ENCODE results near the gene KRTAP13-4. TPM values are rescaled to one million over a fixed set of nuclear protein-coding genes. Genes with fewer than 3 reads are reported as not detected.

Gene KRTAP13-4
- total and polyA plus RNA-seq, 3 experiments from 2014 or later = not detected

DNA sequence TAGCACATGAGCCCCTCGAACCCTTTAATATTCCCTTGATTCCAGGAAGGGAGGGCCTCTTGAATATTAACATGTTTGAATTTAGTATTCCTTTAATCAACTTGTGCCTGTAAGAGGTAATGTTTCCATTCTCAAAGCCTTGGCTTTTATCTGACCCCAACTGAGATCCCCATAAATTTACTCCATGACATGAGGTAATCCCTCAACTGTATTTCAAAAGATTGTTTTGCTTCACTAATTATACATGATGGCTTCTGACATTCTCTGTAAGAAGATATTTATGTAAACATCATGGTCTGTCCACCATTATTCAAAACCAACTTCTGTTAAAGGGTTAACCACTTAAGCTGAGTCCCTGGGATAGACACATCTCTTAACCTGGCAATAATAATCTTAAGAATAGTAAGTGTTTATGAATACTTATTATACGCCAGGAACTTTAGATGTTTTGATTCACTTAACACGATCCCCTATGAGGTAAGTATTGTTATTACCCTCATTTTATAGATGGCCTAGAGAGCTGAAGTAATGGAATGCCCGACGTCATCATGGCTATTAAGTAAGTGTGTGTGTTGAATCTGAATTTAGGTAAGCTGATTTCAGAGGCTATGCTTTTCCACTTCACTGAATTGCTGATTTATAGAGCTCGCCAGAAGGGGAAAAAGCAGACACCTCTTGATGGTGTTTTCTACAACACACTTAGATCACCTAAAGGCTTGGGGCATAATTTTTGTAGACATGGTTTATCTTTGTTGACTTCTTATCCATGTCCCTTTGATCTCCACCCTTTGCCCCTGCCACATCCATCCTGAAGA is 39.1 kb downstream of the KRTAP13-4 start:
- Histone ChIP-seq H3K4me3 (ENCODE audit: low read length) (no peak overlapping the region), H3K27ac (ENCODE audit: low read depth, low read length) (no peak overlapping the region), H3K9me3 (ENCODE audit: low read length) (no peaks in the 10 kb centered on the region), H3K36me3 (ENCODE audit: insufficient read depth, low read length) (no peaks in the 10 kb centered on the region), H3K4me1 (ENCODE audit: insufficient read depth, low read length) (no peaks in the 10 kb centered on the region), H3K27me3 (ENCODE audit: insufficient read depth, low read length, poor library complexity, severe bottlenecking) (no peaks in the 10 kb centered on the region)
- Mint-ChIP-seq H3K27me3 (no peaks in the 10 kb centered on the region), H3K27ac (no peak overlapping the region), H3K4me1 (no peaks in the 10 kb centered on the region), H3K4me3 (no peak overlapping the region), H3K9me3 (peaks cover 0 to 5% (median 3%) of the 10 kb centered on the region in 5 donors), H3K36me3 (no peaks in the 10 kb centered on the region)
- DNase-seq = no peak
- ChIA-PET CTCF (no interaction called here), POLR2A (no interaction called here)

DNA sequence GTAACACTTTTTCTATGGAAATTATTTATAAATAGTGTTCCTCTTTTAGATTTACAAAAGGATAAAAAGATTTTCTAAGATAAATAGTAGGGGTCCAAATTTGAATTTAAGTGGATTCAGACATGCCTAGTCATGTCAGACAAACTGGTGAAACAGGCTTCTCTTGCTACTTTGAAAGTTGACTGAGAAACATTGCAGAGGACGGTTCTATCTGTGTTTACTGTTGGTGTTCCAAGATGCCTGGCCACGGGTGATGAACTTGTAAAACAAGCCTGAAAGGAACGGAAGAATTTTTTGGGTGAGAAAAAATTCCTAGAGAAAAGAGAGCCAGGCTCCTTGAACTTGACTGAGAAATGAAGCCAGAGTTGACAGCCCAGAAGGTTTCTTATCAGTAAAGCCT is 48.0 kb downstream of the KRTAP13-4 start:
- H3K27ac ChIP-seq (ENCODE audit: low read depth, low read length) = no peak overlapping the region
- CTCF ChIA-PET = no interaction called here
- Mint-ChIP-seq H3K4me1 (no peaks in the 10 kb centered on the region), H3K36me3 (no peaks in the 10 kb centered on the region), H3K4me3 (no peak overlapping the region), H3K9me3 (peaks cover 0 to 3% (median 0%) of the 10 kb centered on the region in 5 donors), H3K27ac (peak overlapping the region in 1 of 8 donors; percentile 38), H3K27me3 (no peaks in the 10 kb centered on the region)
- H3K4me1 ChIP-seq (ENCODE audit: insufficient read depth, low read length) = no peaks in the 10 kb centered on the region
- POLR2A ChIA-PET = no interaction called here
- no peaks in the 10 kb centered on the region for H3K27me3 ChIP-seq (ENCODE audit: insufficient read depth, low read length, poor library complexity, severe bottlenecking)
- H3K4me3 ChIP-seq (ENCODE audit: low read length) = no peak overlapping the region
- H3K9me3 ChIP-seq (ENCODE audit: low read length) = no peaks in the 10 kb centered on the region
- H3K36me3 ChIP-seq (ENCODE audit: insufficient read depth, low read length) = no peaks in the 10 kb centered on the region
- no peak for DNase-seq

DNA sequence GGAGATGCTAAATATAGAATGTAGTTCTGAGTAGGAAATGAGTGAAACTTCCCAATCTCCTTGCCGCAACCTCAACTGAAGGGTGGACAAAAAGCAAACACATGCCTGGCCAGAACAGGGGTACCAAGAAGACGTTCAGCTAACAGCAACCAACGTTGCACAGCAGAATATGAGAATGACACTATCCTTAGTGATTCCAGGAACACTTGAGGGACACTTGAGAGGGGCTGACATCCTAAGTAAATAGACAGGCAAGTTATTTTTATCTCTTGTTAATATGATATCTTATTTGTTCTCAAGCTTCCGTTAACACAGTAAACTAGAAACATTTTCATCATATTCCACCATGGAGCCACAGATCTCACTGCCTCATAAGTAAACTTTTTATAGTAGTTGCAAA is 49.2 kb downstream of the KRTAP13-4 start:
- POLR2A ChIA-PET = no interaction called here
- no peaks in the 10 kb centered on the region for H3K36me3 Mint-ChIP-seq
- CTCF ChIA-PET = no interaction called here

DNA sequence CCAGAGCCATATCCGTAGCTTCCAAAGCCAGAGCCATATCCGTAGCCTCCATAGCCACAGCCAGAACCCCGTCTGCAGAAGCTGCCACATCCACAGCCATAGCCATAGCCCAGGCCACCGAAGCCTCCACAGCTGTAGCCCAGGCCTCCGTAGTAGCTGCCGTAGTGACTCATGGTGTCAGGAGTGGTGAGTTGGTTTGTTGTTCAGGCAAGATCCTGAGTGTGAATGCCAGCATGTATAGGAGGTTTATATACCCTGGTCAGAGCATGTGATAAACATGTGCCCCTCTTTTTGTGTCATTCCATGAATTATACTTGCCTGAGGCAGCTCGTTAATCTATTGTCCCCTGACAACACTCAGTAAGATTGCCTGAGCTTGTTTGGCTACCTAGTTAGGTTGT is 50.1 kb downstream of the KRTAP13-4 start, which contains the start of gene KRTAP19-1:
Gene KRTAP19-1 (minus strand): TSS at position 223 of the 400 bp plus-strand sequence. CDS start 50 bp downstream, at position 173.
- DNase-seq = no peak
- no peaks in the 10 kb centered on the region for H3K4me1 ChIP-seq (ENCODE audit: insufficient read depth, low read length)
- Mint-ChIP-seq H3K4me1 (no peaks in the 10 kb centered on the region), H3K27me3 (no peaks in the 10 kb centered on the region), H3K27ac (no peak within 1 kb of the TSS), H3K4me3 (no peak within 1 kb of the TSS), H3K9me3 (peaks cover 0 to 3% (median 0%) of the 10 kb centered on the region in 5 donors), H3K36me3 (no peaks in the 10 kb centered on the region)
- no peaks in the 10 kb centered on the region for H3K36me3 ChIP-seq (ENCODE audit: insufficient read depth, low read length)
- H3K27ac ChIP-seq (ENCODE audit: low read depth, low read length) = no peak within 1 kb of the TSS
- no peaks in the 10 kb centered on the region for H3K9me3 ChIP-seq (ENCODE audit: low read length)
- H3K4me3 ChIP-seq (ENCODE audit: low read length) = no peak within 1 kb of the TSS
- POLR2A ChIA-PET = no interaction called here
- H3K27me3 ChIP-seq (ENCODE audit: insufficient read depth, low read length, poor library complexity, severe bottlenecking) = no peaks in the 10 kb centered on the region
- CTCF ChIA-PET = no interaction called here

More for the DNA sequence above, 49.2 kb downstream of the KRTAP13-4 start:
- H3K9me3 Mint-ChIP-seq = peaks cover 0 to 3% (median 0%) of the 10 kb centered on the region in 5 donors
- no peak overlapping the region for H3K27ac Mint-ChIP-seq
- DNase-seq = no peak
- Histone ChIP-seq H3K9me3 (ENCODE audit: low read length) (no peaks in the 10 kb centered on the region), H3K36me3 (ENCODE audit: insufficient read depth, low read length) (no peaks in the 10 kb centered on the region), H3K27ac (ENCODE audit: low read depth, low read length) (no peak overlapping the region), H3K4me1 (ENCODE audit: insufficient read depth, low read length) (no peaks in the 10 kb centered on the region), H3K27me3 (ENCODE audit: insufficient read depth, low read length, poor library complexity, severe bottlenecking) (no peaks in the 10 kb centered on the region), H3K4me3 (ENCODE audit: low read length) (no peak overlapping the region)
- no peaks in the 10 kb centered on the region for H3K27me3 Mint-ChIP-seq
- H3K4me3 Mint-ChIP-seq = no peak overlapping the region
- no peaks in the 10 kb centered on the region for H3K4me1 Mint-ChIP-seq

Other genes starting within 250 kb of the KRTAP13-4 start
- gene CLDN8, start 214.1 kb upstream of the KRTAP13-4 start, total RNA-seq = not detected
- gene CLDN8, start 214.1 kb upstream of the KRTAP13-4 start, polyA plus RNA-seq = not detected
- gene KRTAP24-1, start 147.3 kb upstream of the KRTAP13-4 start, total RNA-seq = not detected
- not detected for gene KRTAP24-1, start 147.3 kb upstream of the KRTAP13-4 start, polyA plus RNA-seq
- not detected for gene KRTAP25-1, start 140.7 kb upstream of the KRTAP13-4 start, total RNA-seq
- gene KRTAP25-1, start 140.7 kb upstream of the KRTAP13-4 start, polyA plus RNA-seq = not detected
- not detected for gene KRTAP26-1, start 109.9 kb upstream of the KRTAP13-4 start, total RNA-seq
- not detected for gene KRTAP26-1, start 109.9 kb upstream of the KRTAP13-4 start, polyA plus RNA-seq
- not detected for gene KRTAP27-1, start 92.5 kb upstream of the KRTAP13-4 start, total RNA-seq
- gene KRTAP27-1, start 92.5 kb upstream of the KRTAP13-4 start, polyA plus RNA-seq = not detected
- gene KRTAP23-1, start 81.6 kb upstream of the KRTAP13-4 start, total RNA-seq = not detected
- not detected for gene KRTAP23-1, start 81.6 kb upstream of the KRTAP13-4 start, polyA plus RNA-seq
- gene KRTAP13-2, start 57.9 kb upstream of the KRTAP13-4 start, total RNA-seq = not detected
- gene KRTAP13-2, start 57.9 kb upstream of the KRTAP13-4 start, polyA plus RNA-seq = not detected
- not detected for gene KRTAP13-1, start 34.2 kb upstream of the KRTAP13-4 start, total RNA-seq
- not detected for gene KRTAP13-1, start 34.2 kb upstream of the KRTAP13-4 start, polyA plus RNA-seq
- gene KRTAP13-3, start 4.3 kb upstream of the KRTAP13-4 start, total RNA-seq = not detected
- not detected for gene KRTAP13-3, start 4.3 kb upstream of the KRTAP13-4 start, polyA plus RNA-seq
- not detected for gene KRTAP15-1, start 10.1 kb downstream of the KRTAP13-4 start, total RNA-seq
- gene KRTAP15-1, start 10.1 kb downstream of the KRTAP13-4 start, polyA plus RNA-seq = not detected
- gene KRTAP19-1, start 50.1 kb downstream of the KRTAP13-4 start, total RNA-seq = not detected
- gene KRTAP19-1, start 50.1 kb downstream of the KRTAP13-4 start, polyA plus RNA-seq = not detected
- gene KRTAP19-2, start 57.2 kb downstream of the KRTAP13-4 start, total RNA-seq = not detected
- not detected for gene KRTAP19-2, start 57.2 kb downstream of the KRTAP13-4 start, polyA plus RNA-seq
- not detected for gene KRTAP19-3, start 61.8 kb downstream of the KRTAP13-4 start, total RNA-seq
- gene KRTAP19-3, start 61.8 kb downstream of the KRTAP13-4 start, polyA plus RNA-seq = not detected
- gene KRTAP19-4, start 66.9 kb downstream of the KRTAP13-4 start, total RNA-seq = not detected
- not detected for gene KRTAP19-4, start 66.9 kb downstream of the KRTAP13-4 start, polyA plus RNA-seq
- not detected for gene KRTAP19-5, start 71.9 kb downstream of the KRTAP13-4 start, total RNA-seq
- gene KRTAP19-5, start 71.9 kb downstream of the KRTAP13-4 start, polyA plus RNA-seq = not detected
- not detected for gene KRTAP19-6, start 111.6 kb downstream of the KRTAP13-4 start, total RNA-seq
- gene KRTAP19-6, start 111.6 kb downstream of the KRTAP13-4 start, polyA plus RNA-seq = not detected
- gene KRTAP19-7, start 131.1 kb downstream of the KRTAP13-4 start, total RNA-seq = not detected
- gene KRTAP19-7, start 131.1 kb downstream of the KRTAP13-4 start, polyA plus RNA-seq = not detected
- not detected for gene KRTAP22-2, start 160.2 kb downstream of the KRTAP13-4 start, total RNA-seq
- gene KRTAP22-2, start 160.2 kb downstream of the KRTAP13-4 start, polyA plus RNA-seq = not detected
- gene KRTAP6-3, start 162.2 kb downstream of the KRTAP13-4 start, total RNA-seq = not detected
- gene KRTAP6-3, start 162.2 kb downstream of the KRTAP13-4 start, polyA plus RNA-seq = not detected
- not detected for gene KRTAP6-2, start 168.7 kb downstream of the KRTAP13-4 start, total RNA-seq
- gene KRTAP6-2, start 168.7 kb downstream of the KRTAP13-4 start, polyA plus RNA-seq = not detected
- not detected for gene KRTAP22-1, start 170.9 kb downstream of the KRTAP13-4 start, total RNA-seq
- not detected for gene KRTAP22-1, start 170.9 kb downstream of the KRTAP13-4 start, polyA plus RNA-seq
- gene KRTAP6-1, start 183.7 kb downstream of the KRTAP13-4 start, total RNA-seq = not detected
- not detected for gene KRTAP6-1, start 183.7 kb downstream of the KRTAP13-4 start, polyA plus RNA-seq
- not detected for gene KRTAP20-1, start 186.2 kb downstream of the KRTAP13-4 start, total RNA-seq
- gene KRTAP20-1, start 186.2 kb downstream of the KRTAP13-4 start, polyA plus RNA-seq = not detected
- not detected for gene KRTAP20-4, start 190.4 kb downstream of the KRTAP13-4 start, total RNA-seq
- gene KRTAP20-4, start 190.4 kb downstream of the KRTAP13-4 start, polyA plus RNA-seq = not detected
- gene KRTAP20-2, start 205.0 kb downstream of the KRTAP13-4 start, total RNA-seq = not detected
- gene KRTAP20-2, start 205.0 kb downstream of the KRTAP13-4 start, polyA plus RNA-seq = not detected
- not detected for gene KRTAP20-3, start 212.6 kb downstream of the KRTAP13-4 start, total RNA-seq
- gene KRTAP20-3, start 212.6 kb downstream of the KRTAP13-4 start, polyA plus RNA-seq = not detected